ENCODE results near the gene CEACAM20.
"Not testable (repeated sequence)": the region's sequence is repeated elsewhere in the genome, so short reads cannot be mapped to it uniquely, and the experiment has no call there.

CEACAM20 gene

GRCh38 chr19:44499962-44500949 is 29.2 kb downstream of the CEACAM20 start, which contains the start of gene ZNF180:
ZNF180 (minus strand) TSS chr19:44500522; CDS start chr19:44497334, 3,188 bp downstream.
- peak within 1 kb of the TSS; percentile 97 for H3K4me3 ChIP-seq (ENCODE audit: low read depth, low read length)
- DNase-seq (ENCODE audit: low read depth) = peak; percentile 80
- in situ Hi-C loops (cut with HindIII; ENCODE audit: low sequenced_read_pairs) = no loop called here
- TF ChIP-seq CTCF (IDR thresholded peaks at IDR 0.05; ENCODE audit: low read depth, low read length, missing control alignments) = peak; percentile 51

DNA sequence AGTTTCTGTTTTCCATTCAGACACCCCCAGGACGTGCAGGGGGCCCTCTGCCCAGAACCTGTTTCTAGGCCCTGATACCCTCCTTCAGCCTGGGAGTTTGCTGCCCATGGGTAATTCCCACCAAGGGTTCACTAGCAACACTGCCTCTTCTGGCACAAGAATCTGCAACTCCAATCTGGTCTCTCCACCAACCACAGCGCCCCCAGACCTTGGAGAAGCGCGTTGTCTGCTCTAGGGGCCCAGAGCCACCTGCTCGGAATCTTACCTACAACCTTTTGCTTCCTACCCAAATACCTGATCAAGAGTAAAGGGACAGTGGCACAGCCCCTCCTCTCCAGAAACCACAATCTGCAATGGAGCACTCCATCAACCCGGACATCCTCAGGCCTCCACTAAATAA is 29.9 kb downstream of the CEACAM20 start:
- TF ChIP-seq CTCF (IDR thresholded peaks at IDR 0.05; ENCODE audit: low read depth, low read length, missing control alignments) = no peak
- no peak for DNase-seq (ENCODE audit: low read depth)
- H3K4me3 ChIP-seq (ENCODE audit: low read depth, low read length) = peak overlapping the region; percentile 97
- in situ Hi-C loops (cut with HindIII; ENCODE audit: low sequenced_read_pairs) = no loop called here

- in situ Hi-C loops (cut with HindIII; ENCODE audit: low sequenced_read_pairs) = no loop called here
- no peak for DNase-seq (ENCODE audit: low read depth)
- H3K4me3 ChIP-seq (ENCODE audit: low read depth, low read length) = peak overlapping the region; percentile 97
- no peak for TF ChIP-seq CTCF (IDR thresholded peaks at IDR 0.05; ENCODE audit: low read depth, low read length, missing control alignments)
These were observed 30.5 kb downstream of the CEACAM20 start for GRCh38 chr19:44498988-44499387.

DNA sequence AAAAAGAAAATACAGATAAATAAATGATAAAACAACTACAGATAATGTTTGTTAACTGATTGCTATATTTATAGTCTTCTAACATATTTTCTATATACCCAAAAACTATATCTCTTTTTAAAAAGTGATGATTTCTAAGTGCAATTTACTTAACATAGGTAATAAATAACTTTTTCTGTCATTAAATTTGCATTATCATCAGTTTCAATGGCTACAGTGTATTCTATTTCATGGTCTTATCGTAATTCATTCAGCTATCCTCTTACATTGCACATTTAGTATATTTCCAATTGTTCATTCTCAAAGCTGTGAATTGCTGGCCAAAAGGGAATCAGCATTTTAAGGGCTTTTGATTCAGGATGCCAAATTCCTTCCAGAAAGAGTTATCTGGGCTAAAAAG is 32.8 kb downstream of the CEACAM20 start:
- no peak for DNase-seq (ENCODE audit: low read depth)
- no peak for TF ChIP-seq CTCF (IDR thresholded peaks at IDR 0.05; ENCODE audit: low read depth, low read length, missing control alignments)
- in situ Hi-C loops (cut with HindIII; ENCODE audit: low sequenced_read_pairs) = no loop called here

GRCh38 chr19:44476559-44477408 is 52.7 kb downstream of the CEACAM20 start:
- H3K4me3 ChIP-seq (ENCODE audit: low read depth, low read length) = no peak overlapping the region
- TF ChIP-seq CTCF (IDR thresholded peaks at IDR 0.05; ENCODE audit: low read depth, low read length, missing control alignments) = no peak
- in situ Hi-C loops (cut with HindIII; ENCODE audit: low sequenced_read_pairs) = no loop called here
- DNase-seq (ENCODE audit: low read depth) = no peak

More for the DNA sequence above, 32.8 kb downstream of the CEACAM20 start:
- H3K4me3 ChIP-seq (ENCODE audit: low read depth, low read length) = no peak overlapping the region

DNA sequence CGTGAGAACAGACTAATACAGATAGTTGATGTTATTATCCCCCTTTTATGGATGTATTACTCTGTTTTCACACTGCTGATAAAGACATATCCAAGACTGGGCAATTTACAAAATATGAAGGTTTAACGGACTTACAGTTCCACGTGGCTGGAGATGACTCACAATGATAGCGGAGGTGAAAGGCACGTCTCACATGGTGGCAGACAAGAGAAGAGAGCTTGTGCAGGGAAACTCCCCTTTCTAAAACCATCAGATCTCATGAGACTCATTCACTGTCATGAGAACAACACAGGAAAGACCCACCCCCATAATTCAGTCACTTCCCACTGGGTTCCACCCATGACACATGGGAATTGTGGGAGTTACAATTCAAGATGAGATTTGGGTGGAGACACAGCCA is 60.7 kb downstream of the CEACAM20 start:
- H3K4me3 ChIP-seq (ENCODE audit: low read depth, low read length); DNase-seq (ENCODE audit: low read depth); in situ Hi-C loops (cut with HindIII; ENCODE audit: low sequenced_read_pairs): not testable (repeated sequence)

- H3K4me3 ChIP-seq (ENCODE audit: low read depth, low read length); in situ Hi-C loops (cut with HindIII; ENCODE audit: low sequenced_read_pairs); DNase-seq (ENCODE audit: low read depth): not testable (repeated sequence)
These were observed 66.7 kb downstream of the CEACAM20 start for GRCh38 chr19:44462600-44463286.
